Keratinocyte (primary cell): ENCODE measurements around the gene ANTXR2. TPM values are rescaled to one million over a fixed set of nuclear protein-coding genes. Genes with fewer than 3 reads are reported as not detected.

ENCODE experiments used
- DNase-seq: peaks from one replicate; pipeline ENCODE4 v3.0.0-alpha.2; 2011; ENCODE audit warnings: low read depth, missing footprints, low spot score
- FAIRE-seq: peaks from 2 replicates; lab custom pipeline; 2011; peaks lifted over from hg19 to GRCh38; lab: Jason Lieb, UNC
- H2AFZ ChIP-seq: 2 replicates; pipeline ENCODE4 v1.6.0; 2012; ENCODE audit warnings: low read length, control low read depth, inconsistent platforms; ENCODE audit not compliant: control insufficient read depth
- H3K27ac ChIP-seq: 2 replicates; pipeline ENCODE4 v1.5.1; 2011; ENCODE audit warnings: low read length; ENCODE audit not compliant: control insufficient read depth, insufficient read depth
- H3K27me3 ChIP-seq: 3 replicates; pipeline ENCODE4 v1.6.0; 2011; ENCODE audit warnings: low read length; ENCODE audit not compliant: control insufficient read depth, insufficient read depth; ENCODE audit errors: extremely low read depth
- H3K36me3 ChIP-seq, 2 experiments: 2 replicates in 1 of 2; 3 replicates in 1 of 2; pipeline ENCODE4 v1.5.1; 2011; ENCODE audit warnings: low read length in 2 of 2, mild to moderate bottlenecking in 1 of 2; ENCODE audit not compliant: control insufficient read depth in 2 of 2, insufficient read depth in 2 of 2; ENCODE audit errors: extremely low read depth in 1 of 2
- H3K4me1 ChIP-seq: 3 replicates; pipeline ENCODE4 v1.5.1; 2011; ENCODE audit warnings: low read length; ENCODE audit not compliant: control insufficient read depth, insufficient read depth; ENCODE audit errors: extremely low read depth
- H3K4me2 ChIP-seq: 3 replicates; pipeline ENCODE4 v1.6.0; 2011; ENCODE audit warnings: low read depth, low read length; ENCODE audit not compliant: control insufficient read depth, insufficient read depth; ENCODE audit errors: extremely low read depth
- H3K4me3 ChIP-seq, 3 experiments: fragments of 200-600 bp in 1 of 3; sonication (generic) in 1 of 3; 2 replicates in 2 of 3; 3 replicates in 1 of 3; pipeline ENCODE4 v1.5.1; 2011 to 2016; ENCODE audit warnings: low read length in 3 of 3, mild to moderate bottlenecking in 3 of 3, control low read depth in 2 of 3, inconsistent platforms in 1 of 3, low read depth in 1 of 3, mixed read lengths in 1 of 3, mixed run types in 1 of 3, moderate library complexity in 1 of 3; ENCODE audit not compliant: control insufficient read depth in 2 of 3, insufficient read depth in 2 of 3; ENCODE audit errors: extremely low read depth in 1 of 3
- H3K79me2 ChIP-seq: 2 replicates; pipeline ENCODE4 v1.6.0; 2012; ENCODE audit warnings: low read length; ENCODE audit not compliant: control insufficient read depth, insufficient read depth
- H3K9ac ChIP-seq: 3 replicates; pipeline ENCODE4 v1.6.0; 2011; ENCODE audit warnings: low read length; ENCODE audit not compliant: control insufficient read depth, insufficient read depth; ENCODE audit errors: extremely low read depth
- H3K9me1 ChIP-seq: 3 replicates; pipeline ENCODE4 v1.6.0; 2011; ENCODE audit warnings: low read length; ENCODE audit not compliant: control insufficient read depth, insufficient read depth; ENCODE audit errors: extremely low read depth
- H3K9me3 ChIP-seq: 2 replicates; pipeline ENCODE4 v1.5.1; 2012; ENCODE audit warnings: low read depth, low read length; ENCODE audit not compliant: control insufficient read depth
- H4K20me1 ChIP-seq: 3 replicates; pipeline ENCODE4 v1.6.0; 2011; ENCODE audit warnings: low read length; ENCODE audit not compliant: control insufficient read depth, insufficient read depth; ENCODE audit errors: extremely low read depth
- EZH2 ChIP-seq: IDR thresholded peaks from one replicate; pipeline ENCODE4 v1.6.1; 2012; ENCODE audit warnings: inconsistent platforms, mild to moderate bottlenecking, low read length, moderate library complexity
- dilution Hi-C: fragments of 300-500 bp; cut with MboI; formaldehyde crosslinking; loops from one replicate; pipeline ENCODE4 v1.7.0; 2020; ENCODE audit warnings: low sequenced_read_pairs; ENCODE audit not compliant: extremely low pct_ligation_motif_present
- polyA plus RNA-seq, 5 experiments: library from polyadenylated mRNA; depleted of rRNA in 3 of 5; stranded (reverse) in 3 of 5; stranded (forward) in 1 of 5; unstranded in 1 of 5; fragments of >200 nt; gene quantifications; 1 replicate in 1 of 5; 2 replicates in 3 of 5; 3 replicates in 1 of 5; pipeline versions ENCODE4 v1.2.1 to v1.2.3, GENCODE V29; 2011 to 2012; ENCODE audit warnings: missing spikeins in 2 of 5, low read depth in 1 of 5, low replicate concordance in 1 of 5
- TF ChIP-seq, protein P1 (sequence below), 3 experiments: IDR thresholded peaks in 1 of 3; conservative IDR thresholded peaks in 1 of 3; optimal IDR thresholded peaks in 1 of 3; 2 replicates in 2 of 3; 3 replicates in 1 of 3; pipeline versions ENCODE3 to v1.5.1; 2011; ENCODE audit warnings: low read length in 3 of 3, mild to moderate bottlenecking in 3 of 3, moderate library complexity in 2 of 3, control low read depth in 1 of 3, inconsistent platforms in 1 of 3; ENCODE audit not compliant: insufficient read depth in 2 of 3; ENCODE audit errors: extremely low read depth in 1 of 3

Gene ANTXR2
- polyA plus RNA-seq, 1 donor (not counting 4 experiments of a cell fraction or from before 2014, with no cell fraction given), result 89.1 TPM

DNA sequence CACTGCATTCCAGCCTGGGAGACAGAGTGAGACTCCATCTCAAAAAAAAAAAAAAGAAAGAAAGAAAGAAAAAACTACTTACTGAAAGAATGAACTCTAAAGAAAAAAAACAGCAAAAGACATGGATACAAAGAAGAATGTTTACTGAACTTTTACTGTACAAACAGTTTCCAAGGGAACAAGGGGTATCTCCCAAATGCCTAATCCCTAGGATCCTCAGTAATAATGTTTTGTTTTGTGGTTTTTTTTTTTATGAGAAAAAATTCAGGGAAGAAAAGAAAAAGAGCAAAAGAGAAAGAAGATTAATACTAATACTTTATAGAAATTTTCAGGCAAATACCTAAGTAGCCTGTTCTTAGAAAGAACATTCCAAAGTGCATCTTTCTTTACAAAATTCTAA, 63.2 kb downstream of the ANTXR2 start:
- FAIRE-seq (no peak), DNase-seq (no peak)
- Histone ChIP-seq H3K27ac (no peak overlapping the region), H3K79me2 (peaks cover 54% of the 10 kb centered on the region), H3K27me3 (no peaks in the 10 kb centered on the region), H3K4me1 (peaks cover 33% of the 10 kb centered on the region), H3K9ac (no peak overlapping the region), H3K9me3 (no peaks in the 10 kb centered on the region), H4K20me1 (no peaks in the 10 kb centered on the region), H3K36me3 (peaks cover 25 to 51% of the 10 kb centered on the region in 2 experiments), H3K9me1 (no peaks in the 10 kb centered on the region), H2AFZ (no peak overlapping the region), H3K4me2 (no peak overlapping the region), H3K4me3 (no peak overlapping the region)
- no peak for TF ChIP-seq EZH2
- dilution Hi-C loops, result no loop called here

DNA sequence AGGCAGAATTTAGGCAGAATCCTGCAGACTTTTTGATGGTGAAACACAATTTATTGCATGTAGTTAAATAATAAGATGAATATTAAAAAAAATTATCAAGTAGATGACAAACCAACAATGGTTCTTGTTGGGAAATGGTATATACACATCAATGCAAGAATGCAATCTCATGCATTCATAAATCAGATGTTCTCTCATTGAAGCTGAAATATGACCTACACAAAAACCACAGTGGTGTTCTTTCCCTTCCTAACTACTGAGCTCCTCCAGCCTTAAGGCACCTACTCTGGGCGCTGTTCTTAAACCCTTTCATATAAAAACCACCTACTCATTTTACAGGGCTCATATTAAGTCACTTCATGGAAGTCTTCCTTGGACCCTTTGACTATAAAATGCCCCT, 64.1 kb downstream of the ANTXR2 start:
- FAIRE-seq, result no peak
- dilution Hi-C loops, result no loop called here
- peaks cover 33% of the 10 kb centered on the region for H3K4me1 ChIP-seq
- H3K4me2 ChIP-seq, result no peak overlapping the region
- TF ChIP-seq, protein P1, sequence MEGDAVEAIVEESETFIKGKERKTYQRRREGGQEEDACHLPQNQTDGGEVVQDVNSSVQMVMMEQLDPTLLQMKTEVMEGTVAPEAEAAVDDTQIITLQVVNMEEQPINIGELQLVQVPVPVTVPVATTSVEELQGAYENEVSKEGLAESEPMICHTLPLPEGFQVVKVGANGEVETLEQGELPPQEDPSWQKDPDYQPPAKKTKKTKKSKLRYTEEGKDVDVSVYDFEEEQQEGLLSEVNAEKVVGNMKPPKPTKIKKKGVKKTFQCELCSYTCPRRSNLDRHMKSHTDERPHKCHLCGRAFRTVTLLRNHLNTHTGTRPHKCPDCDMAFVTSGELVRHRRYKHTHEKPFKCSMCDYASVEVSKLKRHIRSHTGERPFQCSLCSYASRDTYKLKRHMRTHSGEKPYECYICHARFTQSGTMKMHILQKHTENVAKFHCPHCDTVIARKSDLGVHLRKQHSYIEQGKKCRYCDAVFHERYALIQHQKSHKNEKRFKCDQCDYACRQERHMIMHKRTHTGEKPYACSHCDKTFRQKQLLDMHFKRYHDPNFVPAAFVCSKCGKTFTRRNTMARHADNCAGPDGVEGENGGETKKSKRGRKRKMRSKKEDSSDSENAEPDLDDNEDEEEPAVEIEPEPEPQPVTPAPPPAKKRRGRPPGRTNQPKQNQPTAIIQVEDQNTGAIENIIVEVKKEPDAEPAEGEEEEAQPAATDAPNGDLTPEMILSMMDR (optimal IDR thresholded peaks at IDR 0.05 in 1 of 3, IDR thresholded peaks at IDR 0.05 in 1 of 3, conservative IDR thresholded peaks at IDR 0.05 in 1 of 3; ENCODE audit: extremely low read depth in 1 of 3, insufficient read depth in 2 of 3, low read length in 3 of 3), result no peak
- TF ChIP-seq EZH2, result no peak
- no peaks in the 10 kb centered on the region for H3K9me1 ChIP-seq
- H3K9ac ChIP-seq, result no peak overlapping the region
- peaks cover 23 to 45% of the 10 kb centered on the region in 2 experiments for H3K36me3 ChIP-seq
- no peak for DNase-seq
- H4K20me1 ChIP-seq, result no peaks in the 10 kb centered on the region
- no peak overlapping the region for H3K4me3 ChIP-seq
- H3K79me2 ChIP-seq, result peaks cover 57% of the 10 kb centered on the region
- H3K27me3 ChIP-seq, result no peaks in the 10 kb centered on the region
- no peak overlapping the region for H3K27ac ChIP-seq
- no peak overlapping the region for H2AFZ ChIP-seq
- H3K9me3 ChIP-seq, result peaks cover 3% of the 10 kb centered on the region

DNA sequence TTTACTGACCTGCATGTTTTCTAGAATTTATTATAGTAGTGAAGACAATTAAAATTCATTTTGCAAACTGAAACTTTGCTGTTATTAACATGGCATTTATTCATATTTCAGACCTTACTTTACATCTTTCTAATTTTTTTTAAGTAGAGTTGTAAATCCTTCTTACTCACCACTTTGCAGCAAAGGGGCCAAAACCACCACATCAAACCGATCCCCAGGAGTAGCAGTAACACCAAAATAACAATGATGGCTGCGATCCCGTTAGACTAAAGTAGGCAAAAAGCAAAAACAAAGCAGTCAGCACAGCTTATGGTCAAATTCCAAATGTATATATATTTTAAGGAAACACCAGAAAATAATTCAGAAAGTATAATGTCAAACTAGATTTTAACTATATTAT, 64.7 kb downstream of the ANTXR2 start:
- Histone ChIP-seq H3K9me3 (peaks cover 3% of the 10 kb centered on the region), H3K79me2 (peaks cover 56% of the 10 kb centered on the region), H3K4me2 (no peak overlapping the region), H3K27ac (no peak overlapping the region), H3K9me1 (no peaks in the 10 kb centered on the region), H3K27me3 (no peaks in the 10 kb centered on the region), H4K20me1 (no peaks in the 10 kb centered on the region), H3K4me1 (peaks cover 33% of the 10 kb centered on the region), H3K9ac (no peak overlapping the region), H3K4me3 (no peak overlapping the region), H3K36me3 (peaks cover 19 to 39% of the 10 kb centered on the region in 2 experiments), H2AFZ (no peak overlapping the region)
- dilution Hi-C loops, result no loop called here
- DNase-seq, result no peak
- TF ChIP-seq, protein P1 (optimal IDR thresholded peaks at IDR 0.05 in 1 of 3, IDR thresholded peaks at IDR 0.05 in 1 of 3, conservative IDR thresholded peaks at IDR 0.05 in 1 of 3; ENCODE audit: extremely low read depth in 1 of 3, insufficient read depth in 2 of 3, low read length in 3 of 3), result no peak
- TF ChIP-seq EZH2, result no peak
- no peak for FAIRE-seq
